Esophagus squamous epithelium (tissue), 5 donors: ENCODE data around the gene CCNB1. TPM values are rescaled to one million over a fixed set of nuclear protein-coding genes. Genes with fewer than 3 reads are reported as not detected.

Experiments
- DNase-seq: peaks from one replicate; lab custom pipeline; 2025; lab: John Stamatoyannopoulos, UW
- H3K27ac ChIP-seq, 4 donors: fragments of 200-600 bp; sonication (generic); one replicate each; pipeline ENCODE4 v1.5.1; 2016 to 2019; ENCODE audit warnings: mild to moderate bottlenecking in 1 of 4
- H3K27me3 ChIP-seq, 4 donors: fragments of 200-600 bp; sonication (generic); 1 replicate in 3 of 4; 2 replicates in 1 of 4; pipeline versions ENCODE4 v1.5.1 to v1.6.0; 2017 to 2021; ENCODE audit warnings: antibody characterized with exemption in 1 of 4
- H3K36me3 ChIP-seq, 3 donors: fragments of 200-600 bp; sonication (generic); one replicate each; pipeline ENCODE4 v1.5.1; 2016 to 2019
- H3K4me1 ChIP-seq, 3 donors: fragments of 200-600 bp; sonication (generic); one replicate each; pipeline ENCODE4 v1.5.1; 2017 to 2019
- H3K4me3 ChIP-seq, 4 donors: fragments of 200-600 bp; sonication (generic); 1 replicate in 3 of 4; 2 replicates in 1 of 4; pipeline ENCODE4 v1.5.1; 2016 to 2019; ENCODE audit warnings: mild to moderate bottlenecking in 2 of 4, moderate library complexity in 1 of 4
- H3K9me3 ChIP-seq, 3 donors: fragments of 200-600 bp; sonication (generic); one replicate each; pipeline ENCODE4 v1.5.1; 2016 to 2019
- CTCF ChIP-seq, 6 experiments: fragments of 450-650 bp in 4 of 6; fragments of 200-600 bp in 2 of 6; sonication (generic) in 2 of 6; IDR thresholded peaks; one replicate each; pipeline ENCODE4 v1.5.1; 2016 to 2019; ENCODE audit warnings: antibody characterized with exemption in 6 of 6, mild to moderate bottlenecking in 4 of 6, moderate library complexity in 4 of 6
- POLR2A ChIP-seq, 4 donors: fragments of 450-650 bp; IDR thresholded peaks; one replicate each; pipeline ENCODE4 v1.6.1; 2017; ENCODE audit warnings: antibody characterized with exemption in 4 of 4, mild to moderate bottlenecking in 4 of 4, moderate library complexity in 3 of 4
- WGBS, 2 donors: methylation state at CpG; one replicate each; pipeline ENCODE4 v1.1.5; 2018; 5-methylcytosine and 5-hydroxymethylcytosine counted together
- intact Hi-C: fragments of 100-400 bp; cut with DNase I; formaldehyde crosslinking; loops from one replicate; pipeline ENCODE4 v1.15.0; 2022
- total RNA-seq, 4 donors: library from RNA; depleted of rRNA; stranded (reverse); fragments of >200 nt; gene quantifications; one replicate each; pipeline ENCODE4 v1.1.0, GENCODE V29; 2016
- donor health status: DM: yes; HTN: yes; CAD: no.

The CCNB1 gene
- total RNA-seq, 4 donors from 2014 or later: 26.7 to 96.0 (median 57.1) TPM

GRCh38 chr5:69206528-69207190 is 39.7 kb downstream of the CCNB1 start:
- no peaks in the 10 kb centered on the region for H3K4me1 ChIP-seq
- no peak overlapping the region for H3K27ac ChIP-seq
- H3K27me3 ChIP-seq: no peaks in the 10 kb centered on the region
- intact Hi-C loops: no loop called here
- 74 to 76% methylated on average over 4 to 5 of the region's 5 CpGs for WGBS, 2 donors
- H3K4me3 ChIP-seq: no peak overlapping the region
- H3K9me3 ChIP-seq: no peaks in the 10 kb centered on the region
- DNase-seq: no peak
- H3K36me3 ChIP-seq: peaks cover 0 to 10% (median 0%) of the 10 kb centered on the region in 3 donors
- TF ChIP-seq POLR2A (IDR thresholded peaks at IDR 0.05): no peak
- no peak for TF ChIP-seq CTCF (IDR thresholded peaks at IDR 0.05)

GRCh38 chr5:69209602-69210001 is 42.7 kb downstream of the CCNB1 start:
- WGBS, 2 donors: 74 to 87% methylated on average over 2 of the region's 2 CpGs
- intact Hi-C loops: no loop called here
- no peak for DNase-seq
- no peaks in the 10 kb centered on the region for H3K4me1 ChIP-seq
- H3K4me3 ChIP-seq: no peak overlapping the region
- peaks cover 0 to 7% (median 0%) of the 10 kb centered on the region in 3 donors for H3K36me3 ChIP-seq
- no peaks in the 10 kb centered on the region for H3K27me3 ChIP-seq
- H3K27ac ChIP-seq: no peak overlapping the region
- H3K9me3 ChIP-seq: no peaks in the 10 kb centered on the region
- TF ChIP-seq POLR2A (IDR thresholded peaks at IDR 0.05): no peak
- TF ChIP-seq CTCF (IDR thresholded peaks at IDR 0.05): no peak

- Histone ChIP-seq H3K9me3 (no peaks in the 10 kb centered on the region), H3K4me1 (no peaks in the 10 kb centered on the region), H3K27ac (no peak overlapping the region), H3K4me3 (no peak overlapping the region), H3K27me3 (no peaks in the 10 kb centered on the region), H3K36me3 (peaks cover 0 to 7% (median 0%) of the 10 kb centered on the region in 3 donors)
- intact Hi-C loops: no loop called here
- no peak for TF ChIP-seq POLR2A (IDR thresholded peaks at IDR 0.05)
- TF ChIP-seq CTCF (IDR thresholded peaks at IDR 0.05): no peak
- no peak for DNase-seq
- WGBS, 2 donors: 80 to 86% methylated on average over 2 of the region's 2 CpGs
Measured at GRCh38 chr5:69211200-69211599, 44.2 kb downstream of the CCNB1 start.

- H3K4me1 ChIP-seq: peaks cover 0 to 4% (median 2%) of the 10 kb centered on the region in 3 donors
- intact Hi-C loops: no loop called here
- WGBS, 2 donors: 78 to 89% methylated on average over 2 of the region's 2 CpGs
- peaks cover 0 to 7% (median 0%) of the 10 kb centered on the region in 3 donors for H3K36me3 ChIP-seq
- no peaks in the 10 kb centered on the region for H3K9me3 ChIP-seq
- H3K27ac ChIP-seq: no peak overlapping the region
- H3K27me3 ChIP-seq: no peaks in the 10 kb centered on the region
- DNase-seq: no peak
- no peak overlapping the region for H3K4me3 ChIP-seq
- TF ChIP-seq POLR2A (IDR thresholded peaks at IDR 0.05) (no peak), CTCF (IDR thresholded peaks at IDR 0.05) (no peak)
Measured at GRCh38 chr5:69212022-69212421, 45.1 kb downstream of the CCNB1 start.

GRCh38 chr5:69213513-69214215 is 46.7 kb downstream of the CCNB1 start:
- H3K4me1 ChIP-seq: peaks cover 0 to 11% (median 6%) of the 10 kb centered on the region in 3 donors
- H3K27me3 ChIP-seq: no peaks in the 10 kb centered on the region
- 90 to 93% methylated on average over 4 of the region's 4 CpGs for WGBS, 2 donors
- intact Hi-C loops: no loop called here
- TF ChIP-seq POLR2A (IDR thresholded peaks at IDR 0.05): no peak
- peaks cover 0 to 4% (median 0%) of the 10 kb centered on the region in 3 donors for H3K36me3 ChIP-seq
- no peak overlapping the region for H3K4me3 ChIP-seq
- no peaks in the 10 kb centered on the region for H3K9me3 ChIP-seq
- no peak for DNase-seq
- no peak overlapping the region for H3K27ac ChIP-seq
